Mesodermal cell (in vitro differentiated cells): ENCODE measurements around the gene LHFPL6.

ENCODE experiments used
- H3K27ac ChIP-seq: 2 replicates; pipeline ENCODE4 v1.7.0; 2013; ENCODE audit warnings: mild to moderate bottlenecking, low read depth, low read length, moderate library complexity; ENCODE audit not compliant: severe bottlenecking
- H3K36me3 ChIP-seq: 2 replicates; pipeline ENCODE4 v1.7.1; 2013; ENCODE audit warnings: mild to moderate bottlenecking, low read length, moderate library complexity; ENCODE audit not compliant: control insufficient read depth, insufficient read depth
- H3K4me1 ChIP-seq: one replicate; pipeline ENCODE4 v1.7.1; 2013; ENCODE audit warnings: mild to moderate bottlenecking, low read length; ENCODE audit not compliant: insufficient read depth, control insufficient read depth, poor library complexity, severe bottlenecking
- H3K4me3 ChIP-seq: 2 replicates; pipeline ENCODE4 v1.7.0; 2013; ENCODE audit warnings: low read length, control low read depth, mild to moderate bottlenecking; ENCODE audit not compliant: insufficient read depth, poor library complexity, severe bottlenecking; ENCODE audit errors: extremely low read depth
- H3K9me3 ChIP-seq: 2 replicates; pipeline ENCODE4 v1.7.1; 2013; ENCODE audit warnings: mild to moderate bottlenecking, low read length, moderate library complexity; ENCODE audit not compliant: control insufficient read depth
- WGBS, 2 experiments: methylation state at CpG; one replicate each; pipeline ENCODE4 v1.1.5; 2013; ENCODE audit warnings: missing lambda C conversion rate in 2 of 2; ENCODE audit not compliant: insufficient coverage in 2 of 2; 5-methylcytosine and 5-hydroxymethylcytosine counted together

Gene LHFPL6

DNA sequence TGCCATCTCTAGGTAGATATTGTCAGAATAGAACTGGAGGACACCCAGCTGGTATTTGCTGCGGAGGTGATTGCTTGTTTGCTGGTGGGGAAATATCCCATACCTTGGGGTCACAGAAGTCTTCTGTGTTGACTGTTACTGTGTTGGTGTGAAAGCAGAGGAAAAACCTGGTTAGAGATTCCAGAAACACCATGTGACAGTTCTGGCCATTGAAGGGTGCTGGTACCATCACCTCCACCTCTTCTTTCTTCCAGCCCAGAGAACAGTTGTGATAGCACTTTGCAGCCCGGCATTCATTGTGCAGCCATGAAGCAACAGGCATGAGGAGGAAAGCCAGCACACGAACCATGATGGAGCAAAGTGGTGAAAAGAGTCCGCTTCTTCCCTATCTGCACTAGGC lies 4.9 kb upstream of the LHFPL6 start:
- 89 to 90% methylated on average over 3 to 4 of the region's 4 CpGs for WGBS, 2 experiments
- H3K36me3 ChIP-seq: no peaks in the 10 kb centered on the region
- peaks cover 5% of the 10 kb centered on the region for H3K4me1 ChIP-seq
- H3K27ac ChIP-seq: no peak overlapping the region
- no peak overlapping the region for H3K4me3 ChIP-seq
- no peaks in the 10 kb centered on the region for H3K9me3 ChIP-seq

DNA sequence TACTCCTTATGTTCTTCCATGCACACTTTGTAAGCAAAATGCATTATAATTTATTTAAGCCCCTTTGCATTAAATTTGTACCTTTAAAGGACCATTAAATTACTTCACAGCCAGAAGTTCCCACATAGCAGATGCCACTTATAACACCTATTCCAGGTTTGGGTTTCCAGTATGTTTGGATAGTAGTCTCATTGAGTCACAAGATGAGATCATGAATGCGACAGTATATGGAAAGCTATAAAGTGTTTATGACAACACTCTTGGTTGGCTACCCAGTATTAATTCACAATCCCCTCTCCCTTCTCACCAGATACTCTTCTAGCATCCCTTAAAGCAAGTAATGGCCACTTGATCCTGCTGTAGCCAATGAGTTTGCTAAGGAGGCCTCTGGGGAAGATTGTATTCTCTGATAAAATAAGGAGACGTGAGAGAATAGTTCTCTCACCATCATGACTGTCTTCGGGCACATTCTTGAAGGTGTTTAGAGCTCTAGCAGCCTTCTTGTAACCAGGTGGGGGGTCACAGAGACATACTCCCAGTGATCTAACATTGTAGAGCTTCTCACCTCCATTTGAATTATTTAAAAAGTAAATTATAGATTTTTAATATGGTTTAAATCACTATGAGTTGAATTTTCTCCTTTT lies 2.8 kb upstream of the LHFPL6 start:
- 69 to 100% methylated on average over 1 to 2 of the region's 3 CpGs for WGBS, 2 experiments
- Histone ChIP-seq H3K9me3 (no peaks in the 10 kb centered on the region), H3K27ac (no peak overlapping the region), H3K4me3 (no peak overlapping the region), H3K4me1 (peaks cover 5% of the 10 kb centered on the region), H3K36me3 (no peaks in the 10 kb centered on the region)

- H3K4me3 ChIP-seq: no peak overlapping the region
- H3K4me1 ChIP-seq: peaks cover 5% of the 10 kb centered on the region
- no peak overlapping the region for H3K27ac ChIP-seq
- WGBS, 2 experiments: 69% methylated on average over 2 of the region's 5 CpGs; no CpG with 5 or more reads in 1 of the 2 experiments
- H3K9me3 ChIP-seq: no peaks in the 10 kb centered on the region
- H3K36me3 ChIP-seq: no peaks in the 10 kb centered on the region
Measured at GRCh38 chr13:39604756-39605155, 1.8 kb upstream of the LHFPL6 start.

DNA sequence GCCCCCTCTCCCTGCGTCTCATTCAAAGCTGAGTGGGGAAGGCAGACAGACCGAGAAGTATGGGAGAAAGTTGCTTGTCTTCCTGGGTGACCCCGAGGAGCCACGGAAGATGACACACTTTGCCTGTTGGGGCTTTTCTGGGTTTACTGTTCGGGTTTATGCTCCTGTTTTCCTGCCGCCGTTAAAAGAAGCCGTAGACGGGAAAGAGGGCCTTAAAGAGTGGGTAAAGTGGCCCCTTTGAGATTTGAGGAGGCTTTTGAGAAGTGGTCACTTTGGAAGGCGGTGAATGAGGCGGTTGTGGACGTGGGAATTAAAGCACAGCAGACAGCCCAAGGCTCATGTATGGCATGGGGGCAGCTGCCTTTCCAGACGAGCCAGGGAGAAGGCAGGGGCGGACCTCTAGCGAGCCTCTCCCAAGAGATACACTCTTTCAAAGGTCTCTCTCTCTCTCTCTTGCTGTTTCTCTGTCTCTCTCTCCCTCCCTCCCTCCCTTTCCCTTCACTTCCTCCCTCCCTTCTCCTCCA lies 493 bp upstream of the LHFPL6 start:
- Histone ChIP-seq H3K27ac (peak overlapping the region; percentile 77), H3K9me3 (no peaks in the 10 kb centered on the region), H3K36me3 (peaks cover 3% of the 10 kb centered on the region), H3K4me3 (peak overlapping the region; percentile 94), H3K4me1 (peaks cover 5% of the 10 kb centered on the region)
- 0 to 2% methylated on average over 13 of the region's 15 CpGs for WGBS, 2 experiments

DNA sequence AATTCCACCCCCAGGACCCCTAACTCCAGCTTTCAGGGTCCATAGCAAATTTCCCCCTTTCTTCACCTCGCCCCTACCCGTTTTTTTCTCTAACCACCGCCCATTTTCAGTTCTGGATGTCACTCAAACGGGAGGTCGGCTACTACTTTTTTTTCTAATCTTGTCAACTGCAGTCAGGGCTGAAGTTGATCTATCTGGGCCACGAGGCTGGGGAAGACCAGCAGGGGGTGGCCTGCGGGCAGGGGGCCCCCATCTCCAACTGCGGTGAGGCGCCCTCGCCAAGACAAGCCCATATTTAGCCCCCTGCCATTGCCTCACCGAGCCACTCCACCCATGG lies 748 bp downstream of the LHFPL6 start:
- H3K9me3 ChIP-seq: no peaks in the 10 kb centered on the region
- peak overlapping the region; percentile 77 for H3K27ac ChIP-seq
- H3K4me3 ChIP-seq: peak overlapping the region; percentile 94
- H3K4me1 ChIP-seq: peaks cover 14% of the 10 kb centered on the region
- peaks cover 3% of the 10 kb centered on the region for H3K36me3 ChIP-seq
- 0 to 4% methylated on average over 6 to 8 of the region's 11 CpGs for WGBS, 2 experiments

DNA sequence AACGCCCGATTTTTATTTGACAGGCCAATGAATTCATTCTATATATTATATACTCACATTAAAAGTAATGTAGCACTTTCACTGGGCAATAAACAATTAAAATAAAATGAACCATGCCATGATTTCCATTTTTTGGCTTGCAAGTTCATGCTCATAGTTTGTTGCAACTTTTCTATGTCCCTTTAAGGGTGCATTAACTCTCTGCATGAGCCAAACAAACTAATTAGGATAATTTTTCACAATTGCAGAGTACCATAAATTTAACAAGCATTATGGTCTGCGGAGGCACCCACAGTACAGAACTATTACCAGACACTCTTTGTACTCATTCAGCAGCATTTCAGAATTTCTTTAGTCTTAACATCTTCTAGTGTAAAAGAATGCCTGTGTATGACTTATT lies 1.4 kb downstream of the LHFPL6 start:
- no peaks in the 10 kb centered on the region for H3K9me3 ChIP-seq
- peaks cover 3% of the 10 kb centered on the region for H3K36me3 ChIP-seq
- no peak overlapping the region for H3K27ac ChIP-seq
- peaks cover 14% of the 10 kb centered on the region for H3K4me1 ChIP-seq
- peak overlapping the region; percentile 94 for H3K4me3 ChIP-seq
- WGBS, 2 experiments: 71% methylated on average over 1 of the region's 3 CpGs; no CpG with 5 or more reads in 1 of the 2 experiments

- WGBS, 2 experiments: 63 to 72% methylated on average over 4 to 9 of the region's 9 CpGs
- peaks cover 5% of the 10 kb centered on the region for H3K36me3 ChIP-seq
- H3K4me1 ChIP-seq: peaks cover 14% of the 10 kb centered on the region
- no peak overlapping the region for H3K27ac ChIP-seq
- no peak overlapping the region for H3K4me3 ChIP-seq
- H3K9me3 ChIP-seq: no peaks in the 10 kb centered on the region
Measured at GRCh38 chr13:39600766-39601165, 2.2 kb downstream of the LHFPL6 start.

GRCh38 chr13:39599842-39600241 lies 3.2 kb downstream of the LHFPL6 start:
- H3K4me1 ChIP-seq: peaks cover 14% of the 10 kb centered on the region
- H3K4me3 ChIP-seq: no peak overlapping the region
- 100% methylated on average over 1 of the region's 1 CpG; no CpG with 5 or more reads in 1 of the 2 experiments for WGBS, 2 experiments

GRCh38 chr13:39599012-39599411 lies 4.0 kb downstream of the LHFPL6 start:
- Histone ChIP-seq H3K9me3 (no peaks in the 10 kb centered on the region), H3K4me1 (peaks cover 12% of the 10 kb centered on the region), H3K27ac (no peak overlapping the region), H3K36me3 (peaks cover 13% of the 10 kb centered on the region), H3K4me3 (no peak overlapping the region)
- no CpG with 5 or more reads among the region's 1 CpG for WGBS, 2 experiments

More at GRCh38 chr13:39599842-39600241, 3.2 kb downstream of the LHFPL6 start:
- Histone ChIP-seq H3K9me3 (no peaks in the 10 kb centered on the region), H3K27ac (no peak overlapping the region), H3K36me3 (peaks cover 13% of the 10 kb centered on the region)

- Histone ChIP-seq H3K27ac (no peak overlapping the region), H3K4me3 (no peak overlapping the region), H3K36me3 (peaks cover 13% of the 10 kb centered on the region), H3K9me3 (no peaks in the 10 kb centered on the region), H3K4me1 (peaks cover 9% of the 10 kb centered on the region)
- no CpG with 5 or more reads among the region's 2 CpGs for WGBS, 2 experiments
Measured at GRCh38 chr13:39597838-39598237, 5.2 kb downstream of the LHFPL6 start.

GRCh38 chr13:39596685-39597084 lies 6.3 kb downstream of the LHFPL6 start:
- no peak overlapping the region for H3K27ac ChIP-seq
- H3K4me3 ChIP-seq: no peak overlapping the region
- H3K9me3 ChIP-seq: no peaks in the 10 kb centered on the region
- H3K36me3 ChIP-seq: peaks cover 13% of the 10 kb centered on the region
- peaks cover 9% of the 10 kb centered on the region for H3K4me1 ChIP-seq
- WGBS, 2 experiments: 71 to 100% methylated on average over 2 of the region's 3 CpGs
